ENCODE results near the gene CPS1.

- TF ChIP-seq POLR2AphosphoS5 (IDR thresholded peaks at IDR 0.05) (no peak), CTCF (IDR thresholded peaks at IDR 0.05) (no peak)
Measured at GRCh38 chr2:210671065-210671464, 114.7 kb downstream of the CPS1 start.

Data from breast epithelium (tissue), 3 donors.